DND-41 (cell line): ENCODE results near the gene CLMP.

Experiments
- CTCF ChIP-seq: IDR thresholded peaks from 2 replicates; pipeline ENCODE4 v1.5.1; 2012; ENCODE audit warnings: borderline replicate concordance, low read length, moderate library complexity, mild to moderate bottlenecking; ENCODE audit not compliant: poor library complexity, severe bottlenecking; ENCODE audit errors: extremely low read depth
- EZH2 ChIP-seq: IDR thresholded peaks from 3 replicates; pipeline ENCODE4 v1.6.1; 2012; ENCODE audit warnings: borderline replicate concordance, low read depth, mild to moderate bottlenecking, moderate library complexity, low read length, inconsistent platforms; ENCODE audit not compliant: severe bottlenecking

DNA sequence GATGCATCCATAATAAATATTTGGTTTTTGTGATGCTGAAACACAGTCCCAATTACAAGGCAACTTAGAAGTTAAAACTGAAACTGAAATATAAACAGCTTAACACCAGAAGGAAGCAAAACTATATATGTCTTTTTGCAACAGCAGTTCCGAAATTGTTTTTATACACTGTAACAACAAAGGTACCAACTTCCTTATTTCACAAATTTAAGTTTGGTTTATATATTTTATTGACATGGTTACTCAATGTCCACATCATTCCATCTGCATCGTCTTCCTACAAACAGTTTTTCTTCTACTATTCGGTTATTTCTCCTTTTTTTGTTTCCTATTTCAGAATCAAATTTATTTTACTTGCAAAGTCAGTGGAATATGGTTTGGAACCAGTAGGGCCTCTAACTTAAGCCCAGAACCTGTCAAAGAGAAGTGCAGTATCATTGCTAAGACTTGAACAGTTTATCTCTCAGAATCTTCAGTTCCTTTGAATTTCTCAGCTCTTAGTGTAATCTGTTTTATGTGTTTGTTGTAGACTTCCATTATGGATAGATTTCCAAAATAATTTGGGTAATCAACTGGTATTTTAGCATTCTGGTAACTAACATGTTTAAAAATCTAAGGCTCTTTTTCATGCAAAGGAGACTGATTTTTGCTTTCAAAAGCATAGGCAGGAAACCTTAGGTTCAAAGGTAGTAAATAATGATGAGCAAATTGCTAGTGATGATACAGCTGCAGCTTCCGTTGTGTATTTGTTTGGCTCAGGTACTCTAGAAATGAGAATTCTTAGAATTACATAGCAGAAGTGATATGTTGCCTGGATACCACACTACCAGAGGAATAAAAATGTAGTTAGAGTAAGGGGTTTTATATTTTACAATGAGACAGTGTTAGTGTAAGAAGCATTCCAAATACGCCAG lies 124.9 kb downstream of the CLMP start:
- TF ChIP-seq CTCF: no peak
- no peak for TF ChIP-seq EZH2
